Natural killer cell (primary cell): Measurements from ENCODE around the gene PRKG1. TPM values are rescaled to one million over a fixed set of nuclear protein-coding genes. Genes with fewer than 3 reads are reported as not detected.

Experiments
- ATAC-seq, 3 donors: fragments of 150-1000 bp in 2 of 3; fragments of 200-7000 bp in 1 of 3; cut with Tn5 transposase; 1 replicate in 1 of 3; 2 replicates in 2 of 3; pipeline ENCODE4 v1.10.0; 2021; ENCODE audit warnings: mild to moderate bottlenecking in 2 of 3, moderate library complexity in 2 of 3
- DNase-seq, 2 donors: peaks; one replicate each; pipeline versions ENCODE4 v3.0.0 to v3.0.0-alpha.2; 2013 to 2021; ENCODE audit warnings: mixed read lengths in 1 of 2
- H3K27ac ChIP-seq: one replicate; pipeline ENCODE4 v1.5.1; 2013; ENCODE audit warnings: mild to moderate bottlenecking, low read length
- H3K27me3 ChIP-seq: one replicate; pipeline ENCODE4 v1.6.1; 2013; ENCODE audit warnings: low read length; ENCODE audit not compliant: control insufficient read depth, insufficient read depth
- H3K36me3 ChIP-seq: one replicate; pipeline ENCODE4 v1.6.1; 2013; ENCODE audit warnings: low read length; ENCODE audit not compliant: control insufficient read depth, insufficient read depth
- H3K4me1 ChIP-seq: one replicate; pipeline ENCODE4 v1.6.1; 2013; ENCODE audit warnings: low read length; ENCODE audit not compliant: control insufficient read depth, insufficient read depth
- H3K4me3 ChIP-seq: one replicate; pipeline ENCODE4 v1.5.1; 2013; ENCODE audit warnings: low read length
- H3K9me3 ChIP-seq: one replicate; pipeline ENCODE4 v1.6.1; 2013; ENCODE audit warnings: low read length; ENCODE audit not compliant: control insufficient read depth, insufficient read depth
- H3K27ac Mint-ChIP-seq, 2 donors: one replicate each; pipeline ENCODE4 v1.8.0; 2022; ENCODE audit warnings: mild to moderate bottlenecking in 2 of 2, mixed read lengths in 2 of 2, moderate library complexity in 1 of 2
- H3K27me3 Mint-ChIP-seq, 2 donors: one replicate each; pipeline ENCODE4 v1.8.0; 2022; ENCODE audit warnings: low read depth in 2 of 2, mixed read lengths in 2 of 2
- H3K36me3 Mint-ChIP-seq: one replicate; pipeline ENCODE4 v1.8.0; 2022; ENCODE audit warnings: mixed read lengths
- H3K4me1 Mint-ChIP-seq, 2 donors: one replicate each; pipeline ENCODE4 v1.8.0; 2022; ENCODE audit warnings: mixed read lengths in 2 of 2
- H3K4me3 Mint-ChIP-seq: one replicate; pipeline ENCODE4 v1.8.0; 2022; ENCODE audit warnings: mild to moderate bottlenecking, moderate library complexity, mixed read lengths
- H3K9me3 Mint-ChIP-seq, 2 donors: one replicate each; pipeline ENCODE4 v1.8.0; 2022; ENCODE audit warnings: mixed read lengths in 2 of 2
- WGBS: methylation state at CpG from one replicate; pipeline ENCODE4 v1.1.7; 2013; ENCODE audit warnings: missing lambda C conversion rate; ENCODE audit not compliant: insufficient coverage; 5-methylcytosine and 5-hydroxymethylcytosine counted together
- intact Hi-C: fragments of 100-400 bp; cut with micrococcal nuclease; formaldehyde crosslinking; loops from one replicate; pipeline ENCODE4 v1.14.2; 2022
- total RNA-seq, 4 donors: library from RNA; stranded (reverse); fragments of 120-200 nt in 1 of 4; gene quantifications; one replicate each; pipeline versions ENCODE4 v1.2.3 to v1.2.4, GENCODE V29; 2013 to 2022
- TF ChIP-seq, protein P1 (sequence below): fragments of 200-600 bp; IDR thresholded peaks from one replicate; pipeline ENCODE4 v1.8.0; 2022; ENCODE audit warnings: antibody characterized with exemption

Gene PRKG1
- total RNA-seq, 3 donors from 2014 or later (not counting 1 experiment from before 2014, with no cell fraction given) = 0.23 to 0.41 (median 0.35) TPM

DNA sequence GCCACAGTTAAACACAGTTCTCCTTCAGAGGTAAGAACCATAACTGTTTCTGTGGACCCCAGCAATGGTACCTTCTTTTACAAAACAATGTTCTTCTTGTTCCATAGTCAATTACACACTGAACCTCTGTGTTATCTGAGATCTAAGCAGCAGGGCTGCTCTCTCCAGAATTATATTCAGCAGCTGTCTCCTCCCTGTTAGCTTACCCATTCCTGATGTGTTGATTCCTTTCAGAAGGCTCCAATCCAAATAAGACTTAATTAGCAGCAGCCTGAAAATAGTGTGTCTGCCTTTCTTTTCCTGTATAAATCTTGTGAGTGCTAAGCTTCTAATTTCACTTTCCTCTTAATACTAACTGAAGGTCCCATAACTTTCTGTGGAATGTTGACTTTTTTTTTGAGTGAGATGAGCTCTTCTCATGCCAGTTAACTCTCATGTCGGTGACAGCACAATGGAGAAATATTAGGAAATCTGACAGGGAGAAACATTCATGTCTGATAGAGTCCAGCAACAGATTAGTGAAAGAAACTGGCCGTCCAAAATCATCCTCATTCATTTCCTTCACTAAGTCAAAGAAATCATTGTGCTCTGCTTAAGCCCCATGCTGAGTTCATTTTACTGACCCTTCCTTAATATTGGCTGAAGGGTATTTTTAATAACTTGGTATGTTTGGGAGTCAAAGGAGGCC lies 226.5 kb downstream of the PRKG1 start:
- peaks cover 0 to 5% of the 10 kb centered on the region in 2 donors for H3K4me1 Mint-ChIP-seq
- ATAC-seq = no peak
- TF ChIP-seq, protein P1, sequence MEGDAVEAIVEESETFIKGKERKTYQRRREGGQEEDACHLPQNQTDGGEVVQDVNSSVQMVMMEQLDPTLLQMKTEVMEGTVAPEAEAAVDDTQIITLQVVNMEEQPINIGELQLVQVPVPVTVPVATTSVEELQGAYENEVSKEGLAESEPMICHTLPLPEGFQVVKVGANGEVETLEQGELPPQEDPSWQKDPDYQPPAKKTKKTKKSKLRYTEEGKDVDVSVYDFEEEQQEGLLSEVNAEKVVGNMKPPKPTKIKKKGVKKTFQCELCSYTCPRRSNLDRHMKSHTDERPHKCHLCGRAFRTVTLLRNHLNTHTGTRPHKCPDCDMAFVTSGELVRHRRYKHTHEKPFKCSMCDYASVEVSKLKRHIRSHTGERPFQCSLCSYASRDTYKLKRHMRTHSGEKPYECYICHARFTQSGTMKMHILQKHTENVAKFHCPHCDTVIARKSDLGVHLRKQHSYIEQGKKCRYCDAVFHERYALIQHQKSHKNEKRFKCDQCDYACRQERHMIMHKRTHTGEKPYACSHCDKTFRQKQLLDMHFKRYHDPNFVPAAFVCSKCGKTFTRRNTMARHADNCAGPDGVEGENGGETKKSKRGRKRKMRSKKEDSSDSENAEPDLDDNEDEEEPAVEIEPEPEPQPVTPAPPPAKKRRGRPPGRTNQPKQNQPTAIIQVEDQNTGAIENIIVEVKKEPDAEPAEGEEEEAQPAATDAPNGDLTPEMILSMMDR = no peak
- Histone ChIP-seq H3K4me1 (no peaks in the 10 kb centered on the region), H3K4me3 (no peak overlapping the region), H3K9me3 (no peaks in the 10 kb centered on the region), H3K27me3 (no peaks in the 10 kb centered on the region), H3K27ac (no peak overlapping the region), H3K36me3 (no peaks in the 10 kb centered on the region)
- H3K36me3 Mint-ChIP-seq = no peaks in the 10 kb centered on the region
- no peaks in the 10 kb centered on the region for H3K9me3 Mint-ChIP-seq
- H3K4me3 Mint-ChIP-seq = no peak overlapping the region
- H3K27ac Mint-ChIP-seq = no peak overlapping the region
- peaks cover 0 to 3% of the 10 kb centered on the region in 2 donors for H3K27me3 Mint-ChIP-seq
- no peak for DNase-seq
- intact Hi-C loops = no loop called here
- no CpG with 5 or more reads among the region's 2 CpGs for WGBS

- intact Hi-C loops = no loop called here
- no peak overlapping the region for H3K4me3 Mint-ChIP-seq
- TF ChIP-seq, protein P1 = no peak
- 75% methylated on average over 5 of the region's 5 CpGs for WGBS
- Histone ChIP-seq H3K27me3 (no peaks in the 10 kb centered on the region), H3K27ac (no peak overlapping the region), H3K9me3 (no peaks in the 10 kb centered on the region), H3K4me1 (no peaks in the 10 kb centered on the region), H3K36me3 (no peaks in the 10 kb centered on the region), H3K4me3 (no peak overlapping the region)
- no peaks in the 10 kb centered on the region for H3K36me3 Mint-ChIP-seq
- H3K9me3 Mint-ChIP-seq = no peaks in the 10 kb centered on the region
- H3K27me3 Mint-ChIP-seq = peaks cover 0 to 3% of the 10 kb centered on the region in 2 donors
- H3K27ac Mint-ChIP-seq = no peak overlapping the region
- ATAC-seq (no peak), DNase-seq (no peak)
- peaks cover 0 to 5% of the 10 kb centered on the region in 2 donors for H3K4me1 Mint-ChIP-seq
Observed at GRCh38 chr10:51301644-51302043, 227.4 kb downstream of the PRKG1 start.

DNA sequence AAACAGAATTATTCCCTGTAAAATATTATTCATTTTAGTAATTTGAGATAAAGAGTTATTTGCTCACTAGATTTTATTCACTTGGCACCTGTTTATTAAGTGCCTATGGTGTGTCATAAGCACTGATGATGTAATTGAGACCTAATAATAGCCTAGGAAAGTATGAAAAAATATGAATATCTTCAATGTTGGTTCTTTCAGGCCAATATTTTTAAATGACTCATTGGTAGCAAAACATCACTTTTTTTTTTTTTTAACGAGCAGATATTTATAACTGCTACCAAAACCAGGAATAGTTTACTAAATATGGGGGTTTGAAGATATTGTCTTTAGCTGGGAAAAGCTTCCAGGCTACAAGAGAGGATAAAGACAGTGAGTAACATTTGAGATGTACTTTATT lies 228.0 kb downstream of the PRKG1 start:
- Histone ChIP-seq H3K27me3 (no peaks in the 10 kb centered on the region), H3K36me3 (no peaks in the 10 kb centered on the region), H3K27ac (no peak overlapping the region), H3K4me1 (no peaks in the 10 kb centered on the region), H3K9me3 (no peaks in the 10 kb centered on the region), H3K4me3 (no peak overlapping the region)
- Mint-ChIP-seq H3K27ac (no peak overlapping the region), H3K4me3 (no peak overlapping the region), H3K9me3 (no peaks in the 10 kb centered on the region), H3K27me3 (peaks cover 0 to 3% of the 10 kb centered on the region in 2 donors), H3K36me3 (no peaks in the 10 kb centered on the region), H3K4me1 (peaks cover 0 to 5% of the 10 kb centered on the region in 2 donors)
- intact Hi-C loops = no loop called here
- ATAC-seq (no peak), DNase-seq (no peak)
- TF ChIP-seq, protein P1 = no peak
- no CpG with 5 or more reads among the region's 1 CpG for WGBS

DNA sequence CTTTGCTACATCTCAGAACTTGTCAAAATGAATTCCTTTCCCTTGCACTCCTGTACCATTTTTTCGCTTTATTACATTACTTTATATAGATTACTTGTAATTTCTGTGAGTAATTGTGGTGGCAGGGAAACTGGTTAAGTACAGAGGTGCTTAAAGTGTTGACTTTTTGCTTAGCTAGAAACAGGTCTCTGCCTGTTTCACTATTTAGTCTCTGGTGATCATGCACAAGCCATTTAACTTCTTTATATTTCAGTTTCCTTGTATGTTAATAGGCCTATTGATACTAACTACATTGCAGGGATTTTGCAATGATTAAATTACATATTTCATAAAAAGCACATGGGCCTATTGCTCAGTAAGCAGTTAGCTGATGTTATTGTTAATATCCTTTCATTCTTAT lies 233.8 kb downstream of the PRKG1 start:
- Histone ChIP-seq H3K4me1 (no peaks in the 10 kb centered on the region), H3K9me3 (no peaks in the 10 kb centered on the region), H3K4me3 (no peak overlapping the region), H3K27ac (no peak overlapping the region), H3K27me3 (no peaks in the 10 kb centered on the region), H3K36me3 (no peaks in the 10 kb centered on the region)
- Mint-ChIP-seq H3K27me3 (peaks cover 0 to 2% of the 10 kb centered on the region in 2 donors), H3K27ac (no peak overlapping the region), H3K36me3 (no peaks in the 10 kb centered on the region), H3K4me3 (no peak overlapping the region), H3K9me3 (no peaks in the 10 kb centered on the region), H3K4me1 (no peaks in the 10 kb centered on the region)
- no peak for DNase-seq
- TF ChIP-seq, protein P1 = no peak
- ATAC-seq = no peak
- intact Hi-C loops = no loop called here
- no CpG with 5 or more reads among the region's 1 CpG for WGBS
